Spleen (tissue), 11 donors: ENCODE data around the gene SHC2. TPM values are rescaled to one million over a fixed set of nuclear protein-coding genes. Genes with fewer than 3 reads are reported as not detected.
A peak's percentile ranks its signal among the peaks of the same experiment; 100 is the strongest.

Source experiments
- DNase-seq: peaks from one replicate; pipeline ENCODE4 v3.0.0-alpha.2; 2020
- H3K27ac ChIP-seq, 8 donors: fragments of 200-600 bp; sonication (generic) in 7 of 8; 1 replicate in 4 of 8; 2 replicates in 4 of 8; pipeline versions ENCODE4 v1.5.0 to v1.8.0; 2016 to 2021; ENCODE audit warnings: inconsistent platforms in 4 of 8, mild to moderate bottlenecking in 4 of 8, moderate library complexity in 1 of 8
- H3K27me3 ChIP-seq, 7 donors: fragments of 200-600 bp; sonication (generic) in 6 of 7; replicated peaks in 1 of 7; 1 replicate in 4 of 7; 2 replicates in 3 of 7; pipeline versions ENCODE4 v1.5.0 to v1.8.0; 2016 to 2021; ENCODE audit warnings: inconsistent platforms in 3 of 7, mild to moderate bottlenecking in 1 of 7
- H3K36me3 ChIP-seq, 6 donors: fragments of 200-600 bp; sonication (generic) in 5 of 6; 1 replicate in 4 of 6; 2 replicates in 2 of 6; pipeline versions ENCODE4 v1.5.0 to v1.8.0; 2016 to 2021; ENCODE audit warnings: inconsistent platforms in 2 of 6
- H3K4me1 ChIP-seq, 6 donors: fragments of 200-600 bp; sonication (generic) in 5 of 6; 1 replicate in 3 of 6; 2 replicates in 3 of 6; pipeline versions ENCODE4 v1.5.0 to v1.8.0; 2016 to 2021; ENCODE audit warnings: inconsistent platforms in 3 of 6
- H3K4me3 ChIP-seq, 8 donors: fragments of 200-600 bp; sonication (generic) in 7 of 8; 1 replicate in 4 of 8; 2 replicates in 4 of 8; pipeline versions ENCODE4 v1.5.0 to v1.8.0; 2016 to 2021; ENCODE audit warnings: inconsistent platforms in 4 of 8, mild to moderate bottlenecking in 4 of 8, moderate library complexity in 2 of 8
- H3K9me3 ChIP-seq, 8 donors: fragments of 200-600 bp; sonication (generic) in 7 of 8; 1 replicate in 4 of 8; 2 replicates in 4 of 8; pipeline versions ENCODE4 v1.5.0 to v1.8.0; 2016 to 2021; ENCODE audit warnings: inconsistent platforms in 4 of 8
- POLR2A ChIP-seq, 3 donors: fragments of 450-650 bp; IDR thresholded peaks; one replicate each; pipeline ENCODE4 v1.5.1; 2017; ENCODE audit warnings: antibody characterized with exemption in 3 of 3, mild to moderate bottlenecking in 1 of 3
- POLR2AphosphoS5 ChIP-seq, 3 donors: sonication (generic); formaldehyde crosslinking; IDR thresholded peaks; one replicate each; pipeline ENCODE4 v1.5.1; 2017; ENCODE audit warnings: antibody characterized with exemption in 3 of 3
- WGBS, 5 donors: extraction: QIAGEN DNeasy Blood & Tissue Kit in 3 of 5; methylation state at CpG; one replicate each; pipeline versions ENCODE4 v1.1.5 to v1.1.7; 2013 to 2018; 5-methylcytosine and 5-hydroxymethylcytosine counted together
- intact Hi-C: fragments of 100-400 bp; cut with DNase I; formaldehyde crosslinking; loops from one replicate; pipeline ENCODE4 v1.15.0; 2023; ENCODE audit warnings: low total_unique reads
- polyA plus RNA-seq, 3 donors: library from polyadenylated mRNA; stranded (reverse); fragments of 200-250 nt; gene quantifications; one replicate each; pipeline ENCODE4 v1.2.1, GENCODE V29; 2013
- total RNA-seq, 7 donors: library from RNA; depleted of rRNA in 3 of 7; stranded (reverse); fragments of >200 nt in 3 of 7; fragmentation: NEBNext Ultra II Directional in 4 of 7; extraction: Animal tissue kit (Norgen Biotek cat#: 25700) in 4 of 7; gene quantifications; one replicate each; pipeline versions ENCODE4 v1.1.0 to v1.2.1, GENCODE V29; 2016 to 2021
- TF ChIP-seq, protein P1 (sequence below), 11 experiments: fragments of 200-600 bp in 7 of 11; fragments of 450-650 bp in 4 of 11; sonication (generic) in 4 of 11; IDR thresholded peaks in 8 of 11; conservative IDR thresholded peaks in 3 of 11; 1 replicate in 7 of 11; 2 replicates in 4 of 11; pipeline versions ENCODE4 v1.4.0 to v1.8.0; 2016 to 2021; ENCODE audit warnings: antibody characterized with exemption in 11 of 11, inconsistent platforms in 4 of 11, mild to moderate bottlenecking in 1 of 11
- donor health status: healthy with polysubstance abuse.
- donor health status: DM: no; HTN: no; CAD: no; lungs with moderate emphysema.
- donor health status: DM: no; HTN: no; CAD: no.
- donor health status: Bipolar disorder and iron deficiency.
- donor health status: healthy.
- donor health status: DM: no; HTN: no; CAD: no.
- donor health status: DM: yes; HTN: yes; CAD: no.

The SHC2 gene
- total and polyA plus RNA-seq, 10 donors, result 19.6 to 123 (median 45.2) TPM

DNA sequence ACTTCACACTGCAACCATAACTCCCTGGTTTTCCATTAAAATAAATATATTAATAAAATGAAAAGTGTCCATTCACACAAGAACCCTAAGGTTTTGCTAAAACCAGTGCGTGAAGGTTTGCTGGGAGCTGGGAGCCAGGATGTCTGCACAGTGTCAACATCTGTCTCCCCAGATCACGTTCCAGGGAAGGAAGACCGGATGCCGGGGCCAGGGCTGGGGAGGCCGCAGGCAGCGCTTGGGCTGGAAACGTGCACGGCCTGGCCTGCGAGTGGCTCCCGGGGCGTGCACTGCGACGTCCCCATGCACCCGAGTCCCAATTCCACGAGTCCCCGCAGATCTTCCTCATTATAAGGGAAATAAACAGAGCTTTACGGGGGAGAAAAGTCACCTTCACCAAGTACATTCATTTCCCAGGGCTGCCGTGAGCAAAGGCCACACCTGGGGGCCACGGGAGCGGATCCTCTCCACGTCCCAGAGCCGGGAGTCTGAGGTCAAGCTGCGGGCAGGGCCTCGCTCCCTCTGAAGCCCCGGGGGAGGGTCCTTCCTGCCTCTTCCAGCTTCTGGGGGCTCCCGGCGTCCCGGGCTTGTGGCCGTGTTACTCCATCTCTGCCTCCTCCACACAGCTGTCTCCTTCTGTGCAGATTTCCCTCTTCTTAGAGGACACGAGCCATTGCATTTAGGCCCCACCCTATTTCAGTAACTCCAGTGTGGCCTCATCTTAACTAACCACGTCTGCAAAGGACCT is 12.8 kb downstream of the SHC2 start:
- Histone ChIP-seq H3K4me3 (no peak overlapping the region), H3K9me3 (peaks cover 0 to 17% (median 2%) of the 10 kb centered on the region in 8 donors), H3K4me1 (peaks cover 0 to 17% (median 7%) of the 10 kb centered on the region in 6 donors), H3K27ac (peak overlapping the region in 2 of 8 donors; percentile 16 to 28), H3K36me3 (no peaks in the 10 kb centered on the region), H3K27me3 (no peaks in the 10 kb centered on the region)
- intact Hi-C loops, result no loop called here
- TF ChIP-seq POLR2A (IDR thresholded peaks at IDR 0.05) (no peak), POLR2AphosphoS5 (IDR thresholded peaks at IDR 0.05) (peak; percentile 44 to 65 (median 57))
- TF ChIP-seq, protein P1, sequence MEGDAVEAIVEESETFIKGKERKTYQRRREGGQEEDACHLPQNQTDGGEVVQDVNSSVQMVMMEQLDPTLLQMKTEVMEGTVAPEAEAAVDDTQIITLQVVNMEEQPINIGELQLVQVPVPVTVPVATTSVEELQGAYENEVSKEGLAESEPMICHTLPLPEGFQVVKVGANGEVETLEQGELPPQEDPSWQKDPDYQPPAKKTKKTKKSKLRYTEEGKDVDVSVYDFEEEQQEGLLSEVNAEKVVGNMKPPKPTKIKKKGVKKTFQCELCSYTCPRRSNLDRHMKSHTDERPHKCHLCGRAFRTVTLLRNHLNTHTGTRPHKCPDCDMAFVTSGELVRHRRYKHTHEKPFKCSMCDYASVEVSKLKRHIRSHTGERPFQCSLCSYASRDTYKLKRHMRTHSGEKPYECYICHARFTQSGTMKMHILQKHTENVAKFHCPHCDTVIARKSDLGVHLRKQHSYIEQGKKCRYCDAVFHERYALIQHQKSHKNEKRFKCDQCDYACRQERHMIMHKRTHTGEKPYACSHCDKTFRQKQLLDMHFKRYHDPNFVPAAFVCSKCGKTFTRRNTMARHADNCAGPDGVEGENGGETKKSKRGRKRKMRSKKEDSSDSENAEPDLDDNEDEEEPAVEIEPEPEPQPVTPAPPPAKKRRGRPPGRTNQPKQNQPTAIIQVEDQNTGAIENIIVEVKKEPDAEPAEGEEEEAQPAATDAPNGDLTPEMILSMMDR (IDR thresholded peaks at IDR 0.05 in 8 of 11, conservative IDR thresholded peaks at IDR 0.05 in 3 of 11), result no peak
- WGBS, 5 donors, result 33 to 49% (median 44%) methylated on average over 30 to 31 of the region's 31 CpGs
- DNase-seq, result no peak

DNA sequence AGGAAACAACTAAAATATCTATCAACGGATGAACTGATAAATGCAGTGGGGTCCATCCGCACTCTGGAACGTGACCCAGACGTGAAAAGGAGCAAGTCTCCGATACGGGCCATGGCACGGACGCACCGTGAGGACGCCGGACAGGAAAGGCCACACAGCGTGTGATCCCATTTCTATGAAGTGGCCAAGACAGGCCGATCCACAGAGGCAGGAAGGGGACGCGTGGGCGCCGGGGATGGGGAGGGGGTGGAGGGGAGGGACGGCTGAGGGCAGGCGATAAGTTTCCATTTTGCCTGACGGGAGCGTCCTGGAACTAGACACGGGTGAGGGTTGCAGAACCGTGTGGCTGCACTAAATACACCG is 13.8 kb downstream of the SHC2 start:
- Histone ChIP-seq H3K27ac (no peak overlapping the region), H3K4me3 (no peak overlapping the region), H3K36me3 (no peaks in the 10 kb centered on the region), H3K9me3 (peaks cover 0 to 17% (median 2%) of the 10 kb centered on the region in 8 donors), H3K4me1 (peaks cover 0 to 17% (median 7%) of the 10 kb centered on the region in 6 donors), H3K27me3 (peaks cover 0 to under 1% (median 0%) of the 10 kb centered on the region in 7 donors)
- TF ChIP-seq POLR2AphosphoS5 (IDR thresholded peaks at IDR 0.05) (no peak), POLR2A (IDR thresholded peaks at IDR 0.05) (no peak)
- TF ChIP-seq, protein P1 (IDR thresholded peaks at IDR 0.05 in 8 of 11, conservative IDR thresholded peaks at IDR 0.05 in 3 of 11), result no peak
- intact Hi-C loops, result no loop called here
- no peak for DNase-seq
- WGBS, 5 donors, result 70 to 82% (median 75%) methylated on average over 24 of the region's 24 CpGs

DNA sequence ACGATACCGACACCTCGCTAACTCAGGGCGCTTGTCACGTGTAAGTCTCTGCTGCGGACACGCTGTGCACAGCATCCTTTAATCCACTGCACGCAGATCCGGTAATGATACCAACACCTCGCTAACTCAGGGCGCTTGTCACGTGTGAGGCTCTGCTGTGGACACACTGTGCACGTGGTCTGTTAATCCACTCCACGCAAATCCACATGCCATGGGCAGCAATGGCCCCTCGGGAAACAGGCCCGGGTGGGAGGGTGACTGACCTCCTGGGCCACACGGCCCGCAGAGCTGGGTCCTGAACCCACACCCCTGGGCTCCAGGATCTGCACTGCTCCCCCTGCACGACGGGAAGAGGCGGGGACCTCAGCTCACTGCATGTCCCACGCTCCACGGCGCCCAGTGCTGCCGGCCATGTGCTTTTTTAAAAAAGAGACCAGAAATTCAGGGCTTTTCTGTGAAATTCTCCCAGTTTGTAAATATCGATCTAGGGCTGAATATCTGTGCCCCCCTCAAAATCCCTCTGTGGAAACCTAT is 16.1 kb downstream of the SHC2 start:
- H3K27me3 ChIP-seq, result peaks cover 0 to 23% (median 0%) of the 10 kb centered on the region in 7 donors
- H3K36me3 ChIP-seq, result no peaks in the 10 kb centered on the region
- H3K27ac ChIP-seq, result no peak overlapping the region
- DNase-seq, result no peak
- H3K9me3 ChIP-seq, result no peaks in the 10 kb centered on the region
- no peak overlapping the region for H3K4me3 ChIP-seq
- 96 to 97% (median 97%) methylated on average over 19 to 26 of the region's 26 CpGs for WGBS, 5 donors
- H3K4me1 ChIP-seq, result peaks cover 0 to 30% (median 13%) of the 10 kb centered on the region in 6 donors
- intact Hi-C loops, result no loop called here
- TF ChIP-seq, protein P1 (IDR thresholded peaks at IDR 0.05 in 8 of 11, conservative IDR thresholded peaks at IDR 0.05 in 3 of 11), result no peak
- TF ChIP-seq POLR2AphosphoS5 (IDR thresholded peaks at IDR 0.05) (no peak), POLR2A (IDR thresholded peaks at IDR 0.05) (no peak)

DNA sequence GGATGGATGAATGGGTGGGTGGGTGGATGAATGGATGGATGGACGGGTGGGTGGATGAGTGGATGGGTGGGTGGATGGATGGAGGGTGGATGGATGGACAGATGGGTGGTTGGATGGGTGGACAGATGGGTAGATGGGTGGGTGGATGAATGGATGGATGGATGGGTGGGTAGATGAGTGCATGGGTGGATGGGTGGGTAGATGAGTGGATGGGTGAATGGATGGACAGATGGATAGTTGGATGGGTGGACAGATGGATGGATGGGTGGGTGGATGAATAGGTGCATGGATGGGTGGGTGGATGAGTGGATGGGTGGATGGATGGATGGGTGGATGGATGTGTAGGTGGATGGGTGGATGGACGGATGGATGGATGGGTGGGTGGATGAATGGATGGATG is 17.8 kb downstream of the SHC2 start:
- DNase-seq, result no peak
- intact Hi-C loops, result no loop called here
- Histone ChIP-seq H3K36me3 (peaks cover 0 to 6% (median 0%) of the 10 kb centered on the region in 6 donors), H3K9me3 (no peaks in the 10 kb centered on the region), H3K4me3 (no peak overlapping the region), H3K27me3 (peaks cover 0 to 41% (median 6%) of the 10 kb centered on the region in 7 donors), H3K27ac (no peak overlapping the region), H3K4me1 (peaks cover 0 to 25% (median 9%) of the 10 kb centered on the region in 6 donors)
- TF ChIP-seq POLR2AphosphoS5 (IDR thresholded peaks at IDR 0.05), result no peak
- TF ChIP-seq POLR2A (IDR thresholded peaks at IDR 0.05), result no peak
- TF ChIP-seq, protein P1 (IDR thresholded peaks at IDR 0.05 in 8 of 11, conservative IDR thresholded peaks at IDR 0.05 in 3 of 11), result no peak
- WGBS, 5 donors, result 80 to 100% (median 92%) methylated on average over 2 of the region's 2 CpGs
